ENCODE data around the gene RAB30.

RAB30 gene

DNA sequence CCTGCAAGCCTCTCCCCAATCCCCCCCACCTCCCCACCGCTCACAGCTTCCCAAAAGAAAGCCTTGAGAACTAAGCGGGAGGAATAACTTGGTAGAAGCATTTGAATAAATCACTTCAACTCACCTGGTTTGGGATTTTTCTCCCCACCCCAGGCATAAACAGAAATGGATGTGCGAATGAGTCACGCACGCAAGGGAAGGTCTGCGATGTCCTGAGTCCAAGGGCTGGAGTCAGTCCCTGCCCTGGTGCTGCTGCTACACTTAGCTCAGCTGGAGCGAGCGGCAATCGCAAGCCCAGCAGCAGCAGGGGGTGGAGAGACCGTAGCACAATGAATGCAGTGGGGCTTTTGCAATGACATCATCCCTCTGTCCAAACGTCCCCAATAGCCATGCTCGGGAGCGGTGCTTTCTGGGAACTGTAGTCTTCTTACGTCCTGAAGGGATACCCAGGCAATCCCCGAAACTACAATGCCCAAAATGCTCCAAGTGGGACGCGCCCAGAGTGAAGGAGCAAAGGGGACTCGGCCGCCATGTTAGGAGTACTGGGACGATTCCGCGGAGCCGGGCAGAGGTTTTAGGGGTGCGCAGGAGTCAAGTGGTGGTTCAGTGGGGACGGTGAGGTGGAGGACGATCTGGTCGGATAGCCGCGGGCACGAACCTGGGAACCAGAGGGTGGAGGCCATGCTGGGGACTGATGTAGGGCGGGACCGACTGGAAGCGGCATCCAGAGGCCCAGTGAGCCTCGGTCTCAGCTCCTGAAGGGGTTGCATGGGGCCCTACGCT lies at the start of gene RAB30:
RAB30 (minus strand) TSS at position 331 of the 783 bp plus-strand sequence. CDS start 74,581 bp downstream, outside the sequence.
- intact Hi-C loops (cut with DNase I) = loop anchor here (1.0 to 5.0 kb wide), 6 partner anchors 39 to 164 kb away; partner anchors contain the start of gene PCF11
- peak; percentile 96 to 100 (median 98) for DNase-seq

DNA sequence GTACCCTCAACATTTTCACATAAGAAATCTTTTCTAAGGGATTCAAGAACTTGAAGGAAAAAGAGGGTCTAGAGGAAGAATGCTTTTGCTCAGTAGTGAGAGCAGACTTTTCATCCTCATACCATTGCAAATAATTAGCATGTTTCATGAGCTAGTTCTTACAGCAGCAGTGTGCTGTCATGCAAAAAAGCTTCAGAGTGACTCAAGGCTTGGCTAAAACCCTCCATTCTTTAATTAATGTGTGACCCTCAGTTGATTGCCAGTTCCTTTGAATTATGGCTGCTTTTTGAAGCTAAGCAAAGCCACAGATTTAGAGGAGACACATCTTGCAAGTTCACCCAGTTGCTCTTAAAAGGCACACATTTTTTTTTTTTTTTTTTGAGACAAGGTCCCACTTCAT lies 48.6 kb upstream of the RAB30 start:
- no peak for DNase-seq
- intact Hi-C loops (cut with DNase I) = no loop called here

GRCh38 chr11:83119216-83119615 lies 47.5 kb upstream of the RAB30 start:
- no peak for DNase-seq
- intact Hi-C loops (cut with DNase I) = no loop called here

- DNase-seq = no peak
- intact Hi-C loops (cut with DNase I) = no loop called here
Measured at GRCh38 chr11:83118814-83119213, 47.1 kb upstream of the RAB30 start.

DNA sequence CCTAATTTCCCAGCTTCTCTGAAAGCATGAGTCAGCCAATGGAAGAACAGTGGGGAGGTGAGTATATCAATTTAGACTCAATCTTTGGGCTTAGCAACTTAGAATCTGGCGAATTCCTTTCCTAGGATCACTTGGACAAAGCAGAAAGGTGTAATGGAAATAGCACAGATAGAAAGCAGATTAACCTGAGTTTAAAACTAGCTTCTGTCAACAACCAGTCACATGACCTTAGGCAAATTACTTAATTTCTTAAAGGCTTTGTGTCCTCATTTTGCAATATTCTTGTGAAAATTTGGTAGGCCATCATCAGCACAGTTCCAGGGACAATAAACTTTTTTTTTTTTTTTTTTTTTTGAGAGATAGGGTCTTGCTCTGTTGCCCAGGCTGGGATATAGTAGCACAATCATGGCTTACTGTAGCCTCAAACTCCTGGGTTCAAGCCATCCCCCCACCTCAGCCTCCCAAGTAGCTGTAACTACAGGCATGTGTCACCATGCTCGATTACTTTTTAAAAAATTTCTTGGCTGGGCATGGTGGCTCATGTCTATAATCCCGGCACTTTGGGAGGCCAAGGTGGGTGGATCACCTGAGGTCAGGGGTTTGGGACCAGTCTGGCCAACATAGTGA lies 44.4 kb upstream of the RAB30 start:
- DNase-seq = no peak
- intact Hi-C loops (cut with DNase I) = no loop called here

DNA sequence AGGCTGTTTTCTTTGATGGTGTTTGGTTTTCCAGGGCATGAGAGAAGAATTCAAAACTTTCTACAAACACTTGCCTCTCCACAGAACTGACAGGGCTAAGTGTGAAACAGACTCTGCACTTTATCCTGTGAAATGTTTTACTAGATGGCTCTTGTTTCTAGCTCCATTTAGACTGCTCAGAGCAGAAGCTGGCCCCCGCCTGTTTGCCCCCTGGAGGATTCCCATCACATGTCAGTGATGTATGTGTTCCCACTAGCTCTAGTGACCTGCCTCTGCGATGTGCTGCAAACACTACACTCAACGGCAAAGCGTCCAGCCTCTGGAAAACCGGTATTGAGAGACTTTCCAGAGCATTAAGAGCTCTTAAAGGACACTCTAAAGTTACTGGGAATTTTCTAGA lies 43.9 kb upstream of the RAB30 start:
- no peak for DNase-seq

DNA sequence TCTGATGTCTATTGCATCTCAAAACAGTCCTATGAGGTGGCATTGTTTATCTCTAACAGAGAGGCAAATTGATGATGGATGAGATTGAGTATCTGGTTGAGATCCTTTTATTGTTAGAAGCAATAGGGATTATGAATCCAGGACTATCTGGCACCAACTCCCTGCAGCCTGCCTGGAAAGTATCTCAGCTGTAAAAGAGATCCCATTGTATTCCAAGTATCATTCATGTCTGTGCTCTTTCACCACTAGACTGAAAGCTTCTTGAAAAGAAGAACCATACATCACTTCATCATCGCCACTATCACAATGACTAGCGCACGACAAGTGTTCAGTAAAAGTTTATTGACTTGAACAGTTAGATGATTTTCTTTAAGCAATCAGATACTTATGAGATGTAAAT lies 43.3 kb upstream of the RAB30 start:
- intact Hi-C loops (cut with DNase I) = no loop called here
- DNase-seq = no peak

More for the DNA sequence above, 43.9 kb upstream of the RAB30 start:
- intact Hi-C loops (cut with DNase I) = no loop called here

DNA sequence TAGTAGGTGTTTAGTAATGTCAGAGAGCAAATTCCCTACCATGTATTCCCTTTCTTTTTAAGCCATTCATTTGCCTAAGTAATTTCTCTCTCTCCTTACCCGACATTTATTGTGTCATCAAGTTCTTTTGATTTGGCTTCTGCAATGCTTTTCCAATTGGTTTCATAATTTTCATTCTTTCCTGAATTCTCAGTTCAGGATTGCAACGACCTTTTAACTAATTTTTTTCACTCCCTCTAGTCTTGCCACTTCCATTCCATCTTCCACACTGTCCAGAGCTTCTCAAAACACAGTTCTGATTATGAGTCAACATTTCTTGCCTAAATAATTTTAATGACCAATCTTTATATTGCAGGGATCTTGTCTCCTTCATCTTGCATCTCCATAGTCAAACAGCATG lies 41.2 kb upstream of the RAB30 start:
- intact Hi-C loops (cut with DNase I) = no loop called here
- DNase-seq = no peak

GRCh38 chr11:83105168-83105567 lies 33.5 kb upstream of the RAB30 start:
- intact Hi-C loops (cut with DNase I) = no loop called here
- DNase-seq = no peak

GRCh38 chr11:83102834-83103233 lies 31.1 kb upstream of the RAB30 start:
- intact Hi-C loops (cut with DNase I) = no loop called here
- no peak for DNase-seq

GRCh38 chr11:83097429-83098075 lies 25.9 kb upstream of the RAB30 start:
- intact Hi-C loops (cut with DNase I) = no loop called here
- no peak for DNase-seq

DNA sequence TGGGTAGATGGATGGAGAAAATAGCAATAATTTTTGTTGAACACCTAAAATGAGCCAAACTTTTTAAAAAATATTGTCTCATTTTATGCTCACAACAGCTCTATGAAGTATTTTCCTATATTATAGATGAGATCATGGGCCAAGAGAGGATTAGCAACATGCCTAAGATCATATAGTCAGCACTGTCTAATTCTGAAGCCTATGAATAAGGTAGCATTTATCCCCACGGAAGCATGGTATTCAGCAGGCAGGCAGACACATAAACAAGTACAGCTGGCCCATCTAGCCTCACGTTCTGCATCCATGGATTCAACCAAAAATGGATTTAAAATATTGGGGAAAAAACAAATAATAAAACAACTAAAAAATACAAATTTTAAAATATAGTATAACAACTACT lies 21.9 kb upstream of the RAB30 start:
- intact Hi-C loops (cut with DNase I) = no loop called here
- DNase-seq = no peak

DNA sequence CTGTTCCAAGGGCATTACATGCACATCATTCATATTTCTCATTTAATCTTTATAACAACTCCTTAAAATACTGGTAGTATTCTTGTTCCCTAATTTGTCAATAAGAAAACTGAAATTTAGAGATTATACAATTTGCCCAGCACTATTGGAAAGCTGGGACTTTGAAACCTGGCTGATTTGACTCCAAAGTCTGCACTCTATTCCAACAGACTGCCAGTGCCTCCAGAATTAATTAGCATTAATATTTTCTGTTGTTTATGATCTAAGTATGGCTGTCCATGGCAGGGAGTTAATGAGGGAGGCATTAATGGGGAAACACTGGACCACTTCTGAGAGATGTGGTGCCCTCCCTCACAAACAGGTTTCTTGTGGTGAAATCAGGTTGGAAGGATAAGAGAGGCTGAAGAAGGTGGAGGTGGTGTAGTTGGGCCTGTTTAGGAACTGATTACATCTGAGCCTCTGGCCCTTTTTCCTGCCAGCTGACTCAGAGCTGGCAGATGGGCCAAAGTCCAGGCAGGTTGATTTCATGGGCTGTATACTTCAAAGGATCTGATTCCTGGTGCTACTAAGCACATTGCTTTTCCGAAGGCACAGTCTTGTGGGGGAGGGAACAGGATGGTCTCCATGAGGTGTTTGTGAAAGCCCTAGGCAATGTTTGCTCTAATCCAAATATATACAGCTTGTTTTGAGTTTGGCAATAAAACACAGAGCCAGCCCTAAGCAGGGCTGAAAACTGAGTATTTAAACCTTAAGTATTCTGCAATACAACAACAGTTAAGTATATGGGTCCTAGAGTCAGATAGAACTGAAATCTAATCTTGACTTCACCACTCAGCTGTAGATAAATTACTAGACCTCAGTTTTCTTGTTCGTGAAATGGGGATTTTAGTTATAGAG lies 21.0 kb upstream of the RAB30 start:
- no peak for DNase-seq
- intact Hi-C loops (cut with DNase I) = no loop called here

GRCh38 chr11:83088965-83089364 lies 17.3 kb upstream of the RAB30 start:
- intact Hi-C loops (cut with DNase I) = no loop called here
- DNase-seq = no peak

GRCh38 chr11:83087035-83087434 lies 15.3 kb upstream of the RAB30 start:
- intact Hi-C loops (cut with DNase I) = no loop called here
- DNase-seq = no peak

DNA sequence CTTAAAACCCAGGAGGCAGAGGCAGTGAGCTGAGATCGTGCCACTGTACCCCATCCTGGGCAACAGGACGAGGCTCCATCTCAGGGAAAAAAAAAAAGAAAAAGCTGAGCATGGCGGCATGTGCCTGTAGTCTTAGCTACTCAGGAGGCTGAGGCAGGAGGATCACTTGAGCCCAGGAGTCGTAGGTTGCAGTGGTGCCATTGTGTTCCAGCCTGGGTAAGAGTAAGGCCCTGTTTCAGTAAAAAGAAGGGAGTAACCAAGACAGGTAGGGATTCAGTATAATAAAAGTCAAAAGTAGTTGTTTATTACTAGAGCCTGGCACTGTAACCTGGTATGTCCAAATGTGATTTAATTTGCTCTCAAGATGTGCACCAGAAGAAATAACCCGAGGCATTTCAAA lies 8.1 kb upstream of the RAB30 start:
- intact Hi-C loops (cut with DNase I) = no loop called here
- no peak for DNase-seq

- intact Hi-C loops (cut with DNase I) = no loop called here
Measured at GRCh38 chr11:83078269-83078668, 6.6 kb upstream of the RAB30 start.

DNA sequence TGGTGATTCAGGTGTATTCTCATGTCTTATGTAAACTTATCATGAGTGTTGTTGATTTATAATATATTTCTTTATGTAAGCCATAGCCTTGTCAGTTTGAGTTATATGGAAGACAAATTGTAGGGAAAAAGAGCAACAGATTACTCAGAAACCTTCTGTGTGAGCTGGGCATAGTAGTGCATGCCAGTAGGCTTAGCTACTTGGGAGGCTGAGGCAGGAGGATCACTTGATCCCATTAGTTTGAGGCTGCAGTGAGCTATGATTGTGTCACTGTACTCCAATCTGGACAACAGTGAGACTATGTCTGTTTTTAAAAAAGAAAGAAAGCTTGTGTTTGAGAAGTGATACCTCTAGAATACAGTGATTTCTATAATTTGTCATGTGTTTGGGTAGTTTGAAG lies 2.2 kb upstream of the RAB30 start:
- no peak for DNase-seq
- intact Hi-C loops (cut with DNase I) = loop anchor here (2.0 to 5.0 kb wide), 3 partner anchors 42 to 167 kb away; partner anchors contain the start of gene PCF11

More at GRCh38 chr11:83078269-83078668, 6.6 kb upstream of the RAB30 start:
- no peak for DNase-seq

- no peak for DNase-seq
- intact Hi-C loops (cut with DNase I) = loop anchor here (2.0 to 5.0 kb wide), 3 partner anchors 41 to 166 kb away; partner anchors contain the start of gene PCF11
Measured at GRCh38 chr11:83073258-83073657, 1.6 kb upstream of the RAB30 start.

All from posterior cingulate gyrus (tissue), 11 donors.